SHP77 treated with DMSO at 0.1 percent for 48 hours (cell line): Measurements from ENCODE around the gene NELFE.
A peak's percentile ranks its signal among the peaks of the same experiment; 100 is the strongest.
"Not testable (repeated sequence)": the region's sequence is repeated elsewhere in the genome, so short reads cannot be mapped to it uniquely, and the experiment has no call there.

Experiments used
- DNase-seq: peaks from one replicate; lab custom pipeline; 2025; lab: John Stamatoyannopoulos, UW

Gene NELFE

GRCh38 chr6:31958741-31959739 is at the start of gene NELFE, which contains the start of gene SKIC2:
NELFE (minus strand) TSS chr6:31958971; CDS start chr6:31958446, 525 bp downstream.
SKIC2 (plus strand) TSS chr6:31959175; CDS start chr6:31959193, 18 bp downstream.
- DNase-seq = peak; percentile 85

- not testable (repeated sequence) for DNase-seq
These were observed 49.3 kb upstream of the NELFE start for GRCh38 chr6:32008037-32008436.

- not testable (repeated sequence) for DNase-seq
These were observed 48.3 kb upstream of the NELFE start for GRCh38 chr6:32007086-32007485.

GRCh38 chr6:32005991-32006529 is 47.3 kb upstream of the NELFE start:
- DNase-seq = not testable (repeated sequence)

- DNase-seq = not testable (repeated sequence)
These were observed 46.7 kb upstream of the NELFE start for GRCh38 chr6:32005538-32005880.

GRCh38 chr6:32004864-32005537 is 46.2 kb upstream of the NELFE start:
- not testable (repeated sequence) for DNase-seq

- DNase-seq = not testable (repeated sequence)
These were observed 45.6 kb upstream of the NELFE start for GRCh38 chr6:32004393-32004792.

GRCh38 chr6:32003301-32003700 is 44.5 kb upstream of the NELFE start:
- not testable (repeated sequence) for DNase-seq

- not testable (repeated sequence) for DNase-seq
These were observed 43.9 kb upstream of the NELFE start for GRCh38 chr6:32002546-32003268.

- DNase-seq = not testable (repeated sequence)
These were observed 37.6 kb upstream of the NELFE start for GRCh38 chr6:31996385-31996784.

- not testable (repeated sequence) for DNase-seq
These were observed 35.6 kb upstream of the NELFE start for GRCh38 chr6:31994421-31994820.

- DNase-seq = not testable (repeated sequence)
These were observed 30.6 kb upstream of the NELFE start for GRCh38 chr6:31989363-31989762.

- DNase-seq = not testable (repeated sequence)
These were observed 23.0 kb upstream of the NELFE start, which contains the start of gene C4A for GRCh38 chr6:31981744-31982143. C4A (plus strand) TSS chr6:31982057; CDS start chr6:31982108, 51 bp downstream.

- DNase-seq = not testable (repeated sequence)
These were observed 22.2 kb upstream of the NELFE start for GRCh38 chr6:31980998-31981397.

- not testable (repeated sequence) for DNase-seq
These were observed 21.6 kb upstream of the NELFE start for GRCh38 chr6:31980195-31980876.

GRCh38 chr6:31979238-31979898 is 20.6 kb upstream of the NELFE start:
- DNase-seq = no peak

GRCh38 chr6:31978831-31979230 is 20.1 kb upstream of the NELFE start:
- no peak for DNase-seq

- no peak for DNase-seq
These were observed 19.2 kb upstream of the NELFE start for GRCh38 chr6:31977816-31978431.

GRCh38 chr6:31976065-31976464 is 17.3 kb upstream of the NELFE start:
- not testable (repeated sequence) for DNase-seq
